Adrenal gland (tissue), 12 donors: ENCODE measurements around the gene MUC7. TPM values are rescaled to one million over a fixed set of nuclear protein-coding genes. Genes with fewer than 3 reads are reported as not detected.

Experiments
- DNase-seq, 7 donors: peaks; one replicate each; pipeline ENCODE4 v3.0.0-alpha.2; 2019 to 2020
- H3K27ac ChIP-seq, 5 donors: fragments of 200-600 bp; sonication (generic) in 4 of 5; 1 replicate in 3 of 5; 2 replicates in 2 of 5; pipeline versions ENCODE4 v1.5.1 to v1.8.0; 2016 to 2020; ENCODE audit warnings: mild to moderate bottlenecking in 1 of 5
- H3K27me3 ChIP-seq: fragments of 200-600 bp; 2 replicates; pipeline ENCODE4 v1.8.0; 2021
- H3K36me3 ChIP-seq, 2 donors: fragments of 200-600 bp; replicated peaks in 1 of 2; 1 replicate in 1 of 2; 2 replicates in 1 of 2; pipeline versions ENCODE4 v1.5.1 to v1.8.0; 2018 to 2022
- H3K4me1 ChIP-seq, 2 donors: fragments of 200-600 bp; replicated peaks in 1 of 2; 1 replicate in 1 of 2; 2 replicates in 1 of 2; pipeline versions ENCODE4 v1.5.1 to v1.8.0; 2018 to 2021
- H3K4me3 ChIP-seq, 4 donors: fragments of 200-600 bp; sonication (generic) in 3 of 4; one replicate each; pipeline ENCODE4 v1.5.1; 2016 to 2018
- H3K9me3 ChIP-seq, 3 donors: fragments of 200-600 bp; sonication (generic) in 1 of 3; replicated peaks in 1 of 3; 1 replicate in 2 of 3; 2 replicates in 1 of 3; pipeline versions ENCODE4 v1.5.1 to v1.8.0; 2016 to 2021
- POLR2A ChIP-seq, 2 donors: fragments of 450-650 bp; IDR thresholded peaks; one replicate each; pipeline ENCODE4 v1.6.1; 2017; ENCODE audit warnings: antibody characterized with exemption in 2 of 2, mild to moderate bottlenecking in 2 of 2, moderate library complexity in 1 of 2
- WGBS, 4 donors: extraction: QIAGEN DNeasy Blood & Tissue Kit in 2 of 4; methylation state at CpG; one replicate each; pipeline versions ENCODE4 v1.1.5 to v1.1.7; 2013 to 2017; 5-methylcytosine and 5-hydroxymethylcytosine counted together
- intact Hi-C, 2 donors: fragments of 100-400 bp; cut with DNase I; formaldehyde crosslinking; loops; one replicate each; pipeline versions ENCODE4 v1.14.1 to v1.15.0; 2022 to 2023
- polyA plus RNA-seq, 3 donors: library from polyadenylated mRNA; stranded (reverse); fragments of 200-250 nt in 2 of 3; fragments of 350-450 nt in 1 of 3; fragmentation: Illumina TruSeq in 1 of 3; extraction: RNeasy Lipid Tissue Mini Kit (QIAGEN cat#74804) in 1 of 3; gene quantifications; one replicate each; pipeline ENCODE4 v1.2.3, GENCODE V29; 2013 to 2014
- total RNA-seq, 9 donors: library from RNA; depleted of rRNA in 4 of 9; stranded (reverse); fragments of >200 nt in 4 of 9; fragments of 120-200 nt in 1 of 9; fragmentation: NEBNext Ultra II Directional in 1 of 9; extraction: Animal tissue kit (Norgen Biotek cat#: 25700) in 1 of 9; gene quantifications; one replicate each; pipeline versions ENCODE4 v1.1.0 to v1.2.4, GENCODE V29; 2013 to 2023
- TF ChIP-seq, protein P1 (sequence below), 6 experiments: fragments of 450-650 bp in 4 of 6; fragments of 200-600 bp in 2 of 6; sonication (generic) in 1 of 6; IDR thresholded peaks; 1 replicate in 5 of 6; 2 replicates in 1 of 6; pipeline versions ENCODE4 v1.5.1 to v1.8.0; 2016 to 2021; ENCODE audit warnings: antibody characterized with exemption in 6 of 6, mild to moderate bottlenecking in 2 of 6, moderate library complexity in 1 of 6
- donor health status: healthy with polysubstance abuse.
- donor health status: Bipolar disorder and iron deficiency.
- donor health status: DM: yes; HTN: yes; CAD: no.
- donor health status: DM: no; HTN: no; CAD: no.
- donor health status: DM: no; HTN: no; CAD: no.
- donor health status: DM: yes; HTN: yes; CAD: no.

MUC7 gene
- total and polyA plus RNA-seq, 12 donors = not detected

DNA sequence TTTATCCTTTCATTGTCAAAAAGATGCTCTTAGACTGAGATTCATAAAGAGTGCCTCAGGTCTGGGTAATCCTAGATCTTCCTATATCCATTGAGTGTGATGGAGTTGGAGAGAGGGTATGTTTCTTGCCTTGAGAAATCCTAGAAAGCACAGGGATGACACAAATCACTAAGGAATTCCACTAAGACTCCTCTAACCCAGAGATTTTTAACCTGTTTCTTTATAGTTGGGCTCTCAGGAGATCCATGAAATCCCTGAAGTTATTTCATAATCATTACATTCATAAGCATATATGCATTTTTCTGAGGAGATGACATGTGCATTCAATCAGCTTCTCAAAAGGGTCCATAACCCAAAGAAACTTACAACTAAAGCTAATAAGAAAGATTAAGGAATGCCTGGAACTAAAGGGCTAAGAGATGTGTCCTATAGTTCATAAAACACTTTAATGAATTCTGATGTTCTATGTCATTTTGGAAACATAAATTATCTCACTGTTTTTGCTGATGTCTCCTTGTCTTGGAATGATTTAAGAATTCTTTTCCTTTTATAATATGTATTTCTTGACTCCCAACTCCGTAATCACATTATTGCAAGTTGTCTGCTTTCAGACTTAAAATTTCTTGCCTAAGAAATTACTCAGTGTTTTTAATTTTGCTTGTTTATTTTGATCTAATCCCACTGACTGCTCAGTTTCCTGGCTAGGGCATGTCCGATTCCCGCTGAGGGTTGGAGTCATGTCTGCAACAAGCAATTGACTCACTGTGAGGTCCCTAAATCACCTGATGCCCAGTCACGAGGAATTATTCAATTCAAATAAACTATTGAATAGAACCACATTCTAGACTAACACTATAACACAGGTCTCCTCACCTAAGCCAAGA is 43.6 kb downstream of the MUC7 start:
- no peaks in the 10 kb centered on the region for H3K36me3 ChIP-seq
- H3K27me3 ChIP-seq = no peaks in the 10 kb centered on the region
- H3K9me3 ChIP-seq = no peaks in the 10 kb centered on the region
- TF ChIP-seq, protein P1, sequence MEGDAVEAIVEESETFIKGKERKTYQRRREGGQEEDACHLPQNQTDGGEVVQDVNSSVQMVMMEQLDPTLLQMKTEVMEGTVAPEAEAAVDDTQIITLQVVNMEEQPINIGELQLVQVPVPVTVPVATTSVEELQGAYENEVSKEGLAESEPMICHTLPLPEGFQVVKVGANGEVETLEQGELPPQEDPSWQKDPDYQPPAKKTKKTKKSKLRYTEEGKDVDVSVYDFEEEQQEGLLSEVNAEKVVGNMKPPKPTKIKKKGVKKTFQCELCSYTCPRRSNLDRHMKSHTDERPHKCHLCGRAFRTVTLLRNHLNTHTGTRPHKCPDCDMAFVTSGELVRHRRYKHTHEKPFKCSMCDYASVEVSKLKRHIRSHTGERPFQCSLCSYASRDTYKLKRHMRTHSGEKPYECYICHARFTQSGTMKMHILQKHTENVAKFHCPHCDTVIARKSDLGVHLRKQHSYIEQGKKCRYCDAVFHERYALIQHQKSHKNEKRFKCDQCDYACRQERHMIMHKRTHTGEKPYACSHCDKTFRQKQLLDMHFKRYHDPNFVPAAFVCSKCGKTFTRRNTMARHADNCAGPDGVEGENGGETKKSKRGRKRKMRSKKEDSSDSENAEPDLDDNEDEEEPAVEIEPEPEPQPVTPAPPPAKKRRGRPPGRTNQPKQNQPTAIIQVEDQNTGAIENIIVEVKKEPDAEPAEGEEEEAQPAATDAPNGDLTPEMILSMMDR (IDR thresholded peaks at IDR 0.05) = no peak
- TF ChIP-seq POLR2A (IDR thresholded peaks at IDR 0.05) = no peak
- H3K27ac ChIP-seq = no peak overlapping the region
- DNase-seq = no peak
- no peak overlapping the region for H3K4me3 ChIP-seq
- 60 to 73% (median 65%) methylated on average over 4 of the region's 4 CpGs for WGBS, 4 donors
- intact Hi-C loops = no loop called here
- no peaks in the 10 kb centered on the region for H3K4me1 ChIP-seq

DNA sequence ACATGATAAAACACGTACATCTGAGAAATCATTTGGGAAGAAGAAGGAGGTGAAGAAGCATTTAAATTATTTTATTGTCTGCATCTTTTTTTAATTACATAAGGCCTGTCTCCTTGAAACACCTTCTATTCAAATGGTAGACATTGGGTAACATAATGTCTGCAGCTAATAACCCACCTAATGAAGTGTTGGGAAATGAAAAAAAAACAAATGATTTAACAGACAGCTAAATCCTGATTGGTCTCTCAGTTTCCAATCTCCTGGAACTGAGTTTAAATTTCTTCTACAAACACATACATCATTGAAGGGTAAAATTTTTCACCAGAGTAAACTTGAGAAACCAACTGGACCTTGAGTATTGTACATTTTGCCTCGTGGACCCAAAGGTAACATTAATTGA is 46.3 kb downstream of the MUC7 start, which contains the start of gene AMTN:
Gene AMTN (plus strand): TSS at position 301 of the 400 bp plus-strand sequence. CDS start 209 bp downstream, outside the sequence.
- WGBS, 4 donors = 57 to 67% (median 61%) methylated on average over 2 of the region's 2 CpGs
- intact Hi-C loops = no loop called here
- H3K27ac ChIP-seq = no peak within 1 kb of the TSS

DNA sequence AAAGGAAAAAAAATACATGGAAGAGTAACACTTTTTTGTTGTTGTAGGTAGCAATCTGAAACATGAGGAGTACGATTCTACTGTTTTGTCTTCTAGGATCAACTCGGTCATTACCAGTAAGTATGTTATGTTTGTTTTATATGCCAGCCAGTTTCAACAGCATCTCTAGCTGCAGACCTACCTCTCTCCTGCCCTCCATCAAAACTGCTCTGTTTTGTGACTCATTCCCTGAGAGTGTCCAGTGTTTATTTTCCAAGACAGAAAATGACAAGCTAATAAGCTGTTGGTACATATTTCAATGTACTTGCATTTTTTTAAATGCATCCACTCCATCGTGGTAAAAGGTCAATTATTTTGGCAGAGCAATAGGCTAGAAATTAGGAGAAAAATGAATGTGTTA is 46.7 kb downstream of the MUC7 start:
- Histone ChIP-seq H3K4me3 (no peak overlapping the region), H3K27me3 (no peaks in the 10 kb centered on the region), H3K27ac (no peak overlapping the region), H3K9me3 (no peaks in the 10 kb centered on the region), H3K4me1 (no peaks in the 10 kb centered on the region), H3K36me3 (no peaks in the 10 kb centered on the region)
- intact Hi-C loops = no loop called here
- TF ChIP-seq POLR2A (IDR thresholded peaks at IDR 0.05) = no peak
- TF ChIP-seq, protein P1 (IDR thresholded peaks at IDR 0.05) = no peak
- 35 to 63% (median 59%) methylated on average over 3 of the region's 3 CpGs for WGBS, 4 donors
- DNase-seq = no peak

More for the DNA sequence above, 46.3 kb downstream of the MUC7 start, which contains the start of gene AMTN:
- H3K9me3 ChIP-seq = no peaks in the 10 kb centered on the region
- H3K4me1 ChIP-seq = no peaks in the 10 kb centered on the region
- DNase-seq = no peak
- no peaks in the 10 kb centered on the region for H3K27me3 ChIP-seq
- no peaks in the 10 kb centered on the region for H3K36me3 ChIP-seq
- TF ChIP-seq POLR2A (IDR thresholded peaks at IDR 0.05) = no peak
- TF ChIP-seq, protein P1 (IDR thresholded peaks at IDR 0.05) = no peak
- H3K4me3 ChIP-seq = no peak within 1 kb of the TSS

DNA sequence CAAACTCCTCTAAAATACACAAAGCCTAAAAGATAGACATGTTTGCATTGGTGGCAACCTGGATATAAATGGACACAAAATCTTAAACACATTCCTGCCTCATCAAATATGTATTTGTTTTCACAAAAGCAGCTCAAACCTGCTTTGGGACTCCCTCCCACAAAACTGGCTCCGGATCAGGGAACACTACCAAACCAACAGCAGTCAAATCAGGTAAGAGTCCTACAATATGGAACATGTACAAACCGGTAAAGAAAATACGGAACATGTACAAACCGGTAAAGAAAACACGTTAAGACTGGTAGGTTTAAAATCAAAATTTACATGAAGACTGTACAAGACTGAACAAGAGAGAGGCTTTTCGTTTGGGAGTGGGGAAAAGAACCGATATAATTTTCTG is 50.6 kb downstream of the MUC7 start:
- no peaks in the 10 kb centered on the region for H3K36me3 ChIP-seq
- DNase-seq = no peak
- no peak overlapping the region for H3K27ac ChIP-seq
- WGBS, 4 donors = 78 to 84% (median 81%) methylated on average over 7 of the region's 7 CpGs
- TF ChIP-seq, protein P1 (IDR thresholded peaks at IDR 0.05) = no peak
- no peak for TF ChIP-seq POLR2A (IDR thresholded peaks at IDR 0.05)
- intact Hi-C loops = no loop called here
- no peak overlapping the region for H3K4me3 ChIP-seq
- H3K4me1 ChIP-seq = no peaks in the 10 kb centered on the region
- H3K9me3 ChIP-seq = no peaks in the 10 kb centered on the region
- H3K27me3 ChIP-seq = no peaks in the 10 kb centered on the region
